HL-60 (cell line): ENCODE results near the gene PACSIN1.

Experiments
- POLR2AphosphoS5 ChIP-seq: IDR thresholded peaks from 2 replicates; pipeline ENCODE4 v1.6.1; 2012; ENCODE audit warnings: low read depth
- TF ChIP-seq, protein P1 (sequence below): IDR thresholded peaks from one replicate; pipeline ENCODE4 v1.5.1; 2011; ENCODE audit warnings: low read length, control low read depth, inconsistent platforms; ENCODE audit not compliant: insufficient read depth

DNA sequence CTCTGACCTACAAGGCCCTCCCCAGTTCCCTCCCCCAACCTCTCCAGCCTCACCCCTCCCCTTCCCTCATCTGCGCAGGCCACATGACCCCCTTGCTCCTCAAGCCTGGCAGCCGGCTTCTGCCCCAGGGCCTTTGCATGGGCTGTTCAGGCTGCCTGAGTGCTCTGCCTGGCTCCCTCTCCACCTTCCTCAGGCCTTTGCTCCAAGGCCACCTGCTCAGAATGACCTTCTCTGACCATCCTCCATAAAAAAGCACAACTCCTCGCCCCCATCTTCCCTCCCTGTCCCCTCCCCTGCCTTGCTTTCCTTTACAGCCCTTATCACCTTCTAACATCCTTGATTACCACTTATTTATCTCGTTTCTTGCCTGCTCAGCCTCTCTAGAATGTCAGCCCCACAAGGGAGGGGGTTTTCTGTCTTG, 51.6 kb downstream of the PACSIN1 start:
- TF ChIP-seq, protein P1, sequence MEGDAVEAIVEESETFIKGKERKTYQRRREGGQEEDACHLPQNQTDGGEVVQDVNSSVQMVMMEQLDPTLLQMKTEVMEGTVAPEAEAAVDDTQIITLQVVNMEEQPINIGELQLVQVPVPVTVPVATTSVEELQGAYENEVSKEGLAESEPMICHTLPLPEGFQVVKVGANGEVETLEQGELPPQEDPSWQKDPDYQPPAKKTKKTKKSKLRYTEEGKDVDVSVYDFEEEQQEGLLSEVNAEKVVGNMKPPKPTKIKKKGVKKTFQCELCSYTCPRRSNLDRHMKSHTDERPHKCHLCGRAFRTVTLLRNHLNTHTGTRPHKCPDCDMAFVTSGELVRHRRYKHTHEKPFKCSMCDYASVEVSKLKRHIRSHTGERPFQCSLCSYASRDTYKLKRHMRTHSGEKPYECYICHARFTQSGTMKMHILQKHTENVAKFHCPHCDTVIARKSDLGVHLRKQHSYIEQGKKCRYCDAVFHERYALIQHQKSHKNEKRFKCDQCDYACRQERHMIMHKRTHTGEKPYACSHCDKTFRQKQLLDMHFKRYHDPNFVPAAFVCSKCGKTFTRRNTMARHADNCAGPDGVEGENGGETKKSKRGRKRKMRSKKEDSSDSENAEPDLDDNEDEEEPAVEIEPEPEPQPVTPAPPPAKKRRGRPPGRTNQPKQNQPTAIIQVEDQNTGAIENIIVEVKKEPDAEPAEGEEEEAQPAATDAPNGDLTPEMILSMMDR = no peak
- TF ChIP-seq POLR2AphosphoS5 = no peak
